Endothelial cell of umbilical vein (primary cell): ENCODE measurements around the gene KPNB1. TPM values are rescaled to one million over a fixed set of nuclear protein-coding genes. Genes with fewer than 3 reads are reported as not detected.

Experiments used
- BruUV-seq: library from RNA; stranded (reverse); fragments of 400-500 nt; replicated peaks from 2 replicates; lab custom pipeline; 2021; lab: Mats Ljungman, UMichigan
- CTCF ChIA-PET: fragments of 300-600, 350-600 bp; sonication (Branson Sonifier 250); formaldehyde crosslinking; loops from one replicate; lab custom pipeline; 2021; ENCODE audit warnings: antibody characterized with exemption, inconsistent platforms; lab: Charles Lee
- POLR2A ChIA-PET: fragments of 300-600, 350-600 bp; sonication (Branson Sonifier 250); formaldehyde crosslinking; loops from one replicate; lab custom pipeline; 2021; ENCODE audit warnings: antibody characterized with exemption, inconsistent platforms; lab: Charles Lee
- DNase-seq: peaks from one replicate; pipeline ENCODE4 v3.0.0-alpha.2; 2011; ENCODE audit warnings: low read depth, low spot score
- FAIRE-seq: peaks from 2 replicates; lab custom pipeline; 2011; peaks lifted over from hg19 to GRCh38; lab: Jason Lieb, UNC
- H2AFZ ChIP-seq: 2 replicates; pipeline ENCODE4 v1.6.0; 2012; ENCODE audit warnings: low read depth, low read length, control low read depth, inconsistent platforms
- H3K27ac ChIP-seq: 2 replicates; pipeline ENCODE4 v1.5.1; 2011; ENCODE audit warnings: low read depth, mild to moderate bottlenecking, control low read depth, low read length, moderate library complexity; ENCODE audit not compliant: insufficient read depth
- H3K27me3 ChIP-seq, 2 experiments: 2 replicates each; pipeline versions ENCODE4 v1.6.0 to v1.6.1; 2011; ENCODE audit warnings: low read length in 2 of 2, mixed read lengths in 1 of 2; ENCODE audit not compliant: control insufficient read depth in 2 of 2, insufficient read depth in 2 of 2
- H3K36me3 ChIP-seq, 2 experiments: 2 replicates in 1 of 2; 3 replicates in 1 of 2; pipeline ENCODE4 v1.5.1; 2011; ENCODE audit warnings: low read length in 2 of 2, mild to moderate bottlenecking in 1 of 2, moderate library complexity in 1 of 2; ENCODE audit not compliant: control insufficient read depth in 2 of 2, insufficient read depth in 2 of 2; ENCODE audit errors: extremely low read depth in 1 of 2
- H3K4me1 ChIP-seq: 3 replicates; pipeline ENCODE4 v1.5.1; 2011; ENCODE audit warnings: mild to moderate bottlenecking, low read length; ENCODE audit not compliant: control insufficient read depth, insufficient read depth; ENCODE audit errors: extremely low read depth
- H3K4me2 ChIP-seq: 2 replicates; pipeline ENCODE4 v1.6.1; 2011; ENCODE audit warnings: low read length, control low read depth, mixed read lengths; ENCODE audit not compliant: insufficient read depth
- H3K4me3 ChIP-seq, 3 experiments: fragments of 200-600 bp in 1 of 3; sonication (generic), shearing (Covaris generic) in 1 of 3; replicated peaks in 1 of 3; 2 replicates each; pipeline ENCODE4 v1.5.1; 2011 to 2016; ENCODE audit warnings: control low read depth in 3 of 3, low read length in 3 of 3, mild to moderate bottlenecking in 2 of 3, inconsistent platforms in 1 of 3, low read depth in 1 of 3, moderate library complexity in 1 of 3; ENCODE audit not compliant: insufficient read depth in 1 of 3
- H3K79me2 ChIP-seq: 2 replicates; pipeline ENCODE4 v1.6.0; 2012; ENCODE audit warnings: low read length, inconsistent platforms; ENCODE audit not compliant: control insufficient read depth, insufficient read depth
- H3K9ac ChIP-seq: replicated peaks from 2 replicates; pipeline ENCODE3; 2011; ENCODE audit warnings: low read length, control low read depth; ENCODE audit not compliant: insufficient read depth; ENCODE audit errors: extremely low read depth
- H3K9me1 ChIP-seq: replicated peaks from 3 replicates; pipeline ENCODE4 v1.6.0; 2011; ENCODE audit warnings: mild to moderate bottlenecking, low read length; ENCODE audit not compliant: control insufficient read depth, insufficient read depth; ENCODE audit errors: extremely low read depth
- H3K9me3 ChIP-seq: replicated peaks from 2 replicates; pipeline ENCODE4 v1.5.1; 2012; ENCODE audit warnings: low read length, inconsistent platforms; ENCODE audit not compliant: control insufficient read depth, insufficient read depth
- H4K20me1 ChIP-seq: replicated peaks from 2 replicates; pipeline ENCODE3; 2011; ENCODE audit warnings: mild to moderate bottlenecking, low read length; ENCODE audit not compliant: control insufficient read depth, insufficient read depth; ENCODE audit errors: extremely low read depth
- EZH2 ChIP-seq: IDR thresholded peaks from 2 replicates; pipeline ENCODE4 v1.6.1; 2012; ENCODE audit warnings: borderline replicate concordance, low read depth, mild to moderate bottlenecking, moderate library complexity, low read length, inconsistent platforms; ENCODE audit not compliant: severe bottlenecking
- FOS ChIP-seq: IDR thresholded peaks from 2 replicates; pipeline ENCODE4 v1.6.1; 2011; ENCODE audit warnings: mild to moderate bottlenecking, low read length, moderate library complexity, borderline replicate concordance; ENCODE audit not compliant: insufficient read depth
- GATA2 ChIP-seq: IDR thresholded peaks from 2 replicates; pipeline ENCODE4 v1.7.0; 2011; ENCODE audit warnings: low read depth, mild to moderate bottlenecking, moderate library complexity, mixed read lengths, low read length; ENCODE audit not compliant: insufficient read length, insufficient read depth
- JUN ChIP-seq: IDR thresholded peaks from 2 replicates; pipeline ENCODE4 v1.6.1; 2011; ENCODE audit warnings: borderline replicate concordance, low read depth; ENCODE audit not compliant: insufficient read length, insufficient read depth
- MYC ChIP-seq: IDR thresholded peaks from one replicate; pipeline ENCODE4 v1.6.1; 2011; ENCODE audit warnings: mild to moderate bottlenecking, low read depth, low read length
- POLR2A ChIP-seq: IDR thresholded peaks from 2 replicates; pipeline ENCODE4 v1.6.1; 2012; ENCODE audit warnings: low read depth, mild to moderate bottlenecking, control low read depth, low read length
- POLR2AphosphoS5 ChIP-seq: IDR thresholded peaks from 2 replicates; pipeline ENCODE4 v1.6.1; 2012; ENCODE audit warnings: low read depth, mild to moderate bottlenecking, control low read depth, low read length, moderate library complexity; ENCODE audit not compliant: insufficient read depth
- dilution Hi-C: fragments of 300-500 bp; cut with MboI; formaldehyde crosslinking; loops from one replicate; pipeline ENCODE4 v1.15.0; 2019; ENCODE audit warnings: low sequenced_read_pairs; ENCODE audit not compliant: extremely low pct_ligation_motif_present
- intact Hi-C: fragments of 100-400 bp; cut with micrococcal nuclease; formaldehyde crosslinking; loops from one replicate; pipeline ENCODE4 v1.10.0; 2022
- polyA plus RNA-seq, 4 experiments: library from polyadenylated mRNA; depleted of rRNA in 3 of 4; stranded (reverse) in 3 of 4; unstranded in 1 of 4; fragments of >200 nt; gene quantifications; 2 replicates each; pipeline versions ENCODE4 v1.2.1 to v1.2.3, GENCODE V29; 2011 to 2012; ENCODE audit warnings: missing spikeins in 1 of 4
- total RNA-seq: library from RNA; stranded (reverse); gene quantifications from 2 replicates; pipeline ENCODE4 v1.2.3, GENCODE V29; 2021
- TF ChIP-seq, protein P1 (sequence below), 2 donors: IDR thresholded peaks; 1 replicate in 1 of 2; 2 replicates in 1 of 2; pipeline ENCODE4 v1.5.1; 2011; ENCODE audit warnings: low read length in 2 of 2, mild to moderate bottlenecking in 2 of 2, moderate library complexity in 2 of 2, control low read depth in 1 of 2, inconsistent platforms in 1 of 2, low read depth in 1 of 2; ENCODE audit not compliant: insufficient read depth in 1 of 2; ENCODE audit errors: extremely low read depth in 1 of 2
- TF ChIP-seq, protein P2 (sequence below): IDR thresholded peaks from 2 replicates; pipeline ENCODE4 v1.6.1; 2011; ENCODE audit not compliant: insufficient read depth, insufficient read length

Gene KPNB1
- total and polyA plus RNA-seq, 2 donors (not counting 3 experiments of a cell fraction or from before 2014, with no cell fraction given), result 119 to 495 TPM

DNA sequence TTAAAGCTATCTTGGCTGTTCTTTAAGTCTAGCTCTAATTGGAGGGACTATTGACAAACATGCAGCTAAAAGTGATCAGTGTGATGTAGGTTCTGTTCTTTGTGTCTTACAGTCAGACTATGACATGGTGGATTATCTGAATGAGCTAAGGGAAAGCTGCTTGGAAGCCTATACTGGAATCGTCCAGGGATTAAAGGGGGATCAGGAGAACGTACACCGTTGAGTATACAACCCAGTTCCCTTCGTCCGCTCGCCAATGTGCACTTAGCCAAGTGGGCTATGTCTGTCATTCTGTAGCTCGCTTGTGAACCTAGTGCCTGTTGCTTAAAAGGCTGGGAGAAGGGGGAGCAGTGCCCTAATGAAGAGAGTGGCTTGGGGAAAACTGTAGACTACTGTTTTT lies 28.5 kb downstream of the KPNB1 start:
- intact Hi-C loops, result no loop called here
- POLR2A ChIA-PET, result no interaction called here

More for the DNA sequence above, 28.5 kb downstream of the KPNB1 start:
- DNase-seq (no peak), FAIRE-seq (no peak)
- TF ChIP-seq POLR2AphosphoS5 (no peak), MYC (no peak), JUN (no peak), EZH2 (no peak), GATA2 (no peak), POLR2A (no peak), FOS (no peak)
- TF ChIP-seq, protein P1, sequence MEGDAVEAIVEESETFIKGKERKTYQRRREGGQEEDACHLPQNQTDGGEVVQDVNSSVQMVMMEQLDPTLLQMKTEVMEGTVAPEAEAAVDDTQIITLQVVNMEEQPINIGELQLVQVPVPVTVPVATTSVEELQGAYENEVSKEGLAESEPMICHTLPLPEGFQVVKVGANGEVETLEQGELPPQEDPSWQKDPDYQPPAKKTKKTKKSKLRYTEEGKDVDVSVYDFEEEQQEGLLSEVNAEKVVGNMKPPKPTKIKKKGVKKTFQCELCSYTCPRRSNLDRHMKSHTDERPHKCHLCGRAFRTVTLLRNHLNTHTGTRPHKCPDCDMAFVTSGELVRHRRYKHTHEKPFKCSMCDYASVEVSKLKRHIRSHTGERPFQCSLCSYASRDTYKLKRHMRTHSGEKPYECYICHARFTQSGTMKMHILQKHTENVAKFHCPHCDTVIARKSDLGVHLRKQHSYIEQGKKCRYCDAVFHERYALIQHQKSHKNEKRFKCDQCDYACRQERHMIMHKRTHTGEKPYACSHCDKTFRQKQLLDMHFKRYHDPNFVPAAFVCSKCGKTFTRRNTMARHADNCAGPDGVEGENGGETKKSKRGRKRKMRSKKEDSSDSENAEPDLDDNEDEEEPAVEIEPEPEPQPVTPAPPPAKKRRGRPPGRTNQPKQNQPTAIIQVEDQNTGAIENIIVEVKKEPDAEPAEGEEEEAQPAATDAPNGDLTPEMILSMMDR (IDR thresholded peaks at IDR 0.05; ENCODE audit: extremely low read depth in 1 of 2, insufficient read depth in 1 of 2, low read depth in 1 of 2, low read length in 2 of 2), result no peak
- TF ChIP-seq, protein P2, sequence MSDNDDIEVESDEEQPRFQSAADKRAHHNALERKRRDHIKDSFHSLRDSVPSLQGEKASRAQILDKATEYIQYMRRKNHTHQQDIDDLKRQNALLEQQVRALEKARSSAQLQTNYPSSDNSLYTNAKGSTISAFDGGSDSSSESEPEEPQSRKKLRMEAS, result no peak
- Histone ChIP-seq H4K20me1 (peaks cover 5% of the 10 kb centered on the region), H3K36me3 (peaks cover 61 to 66% of the 10 kb centered on the region in 2 experiments), H3K9me1 (no peaks in the 10 kb centered on the region), H3K79me2 (peaks cover 23% of the 10 kb centered on the region), H3K27me3 (no peaks in the 10 kb centered on the region), H3K9me3 (no peaks in the 10 kb centered on the region), H3K9ac (no peak overlapping the region), H3K4me3 (no peak overlapping the region), H3K4me2 (no peak overlapping the region), H3K27ac (no peak overlapping the region), H3K4me1 (no peaks in the 10 kb centered on the region), H2AFZ (no peak overlapping the region)
- CTCF ChIA-PET, result interaction anchor here (0.5 to 4.0 kb wide), 5 partner anchors 9 to 28 kb away, joined by 3 to 43 read pairs (median 3); partner anchors contain the start of gene KPNB1
- dilution Hi-C loops, result no loop called here
- no TSS peak for BruUV-seq
